Stimulated activated CD8-positive, alpha-beta memory T cell treated with anti-CD3 and anti-CD28 coated beads, Interleukin-7, amount 100 ng/mL, for 48 hours (primary cell): Measurements from ENCODE around the gene SLC12A4.
A peak's percentile ranks its signal among the peaks of the same experiment; 100 is the strongest.
"Not testable (repeated sequence)": the region's sequence is repeated elsewhere in the genome, so short reads cannot be mapped to it uniquely, and the experiment has no call there.

Experiments
- DNase-seq, 2 donors: peaks; one replicate each; pipeline ENCODE4 v3.0.0-alpha.2; 2020; ENCODE audit warnings: low read depth in 1 of 2; ENCODE audit errors: extremely low read depth in 1 of 2

Gene SLC12A4

GRCh38 chr16:67942510-67943255 lies 25.8 kb downstream of the SLC12A4 start:
- DNase-seq: no peak

GRCh38 chr16:67942200-67942509 lies 26.3 kb downstream of the SLC12A4 start:
- no peak for DNase-seq

GRCh38 chr16:67941469-67942199 lies 26.8 kb downstream of the SLC12A4 start:
- DNase-seq: no peak

- no peak for DNase-seq
These were observed 27.9 kb downstream of the SLC12A4 start for GRCh38 chr16:67940446-67941089.

- peak in 1 of 2 donors; percentile 44 for DNase-seq
These were observed 28.7 kb downstream of the SLC12A4 start for GRCh38 chr16:67939507-67940445.

GRCh38 chr16:67937713-67938112 lies 30.7 kb downstream of the SLC12A4 start:
- DNase-seq: not testable (repeated sequence)

- DNase-seq: peak in 1 of 2 donors; percentile 64
These were observed 31.4 kb downstream of the SLC12A4 start for GRCh38 chr16:67936880-67937605.

GRCh38 chr16:67936124-67936879 lies 32.1 kb downstream of the SLC12A4 start, which contains the start of gene PSMB10:
Gene PSMB10 (minus strand): TSS chr16:67936850. CDS start chr16:67936749, 101 bp downstream.
- peak in 1 of 2 donors; percentile 50 for DNase-seq

GRCh38 chr16:67935402-67936123 lies 32.9 kb downstream of the SLC12A4 start:
- peak; percentile 95 to 98 for DNase-seq

- no peak for DNase-seq
These were observed 33.4 kb downstream of the SLC12A4 start for GRCh38 chr16:67935101-67935401.

- DNase-seq: no peak
These were observed 33.9 kb downstream of the SLC12A4 start for GRCh38 chr16:67934306-67935100.

GRCh38 chr16:67933805-67934204 lies 34.6 kb downstream of the SLC12A4 start:
- no peak for DNase-seq

GRCh38 chr16:67932462-67932840 lies 36.0 kb downstream of the SLC12A4 start:
- DNase-seq: no peak

- no peak for DNase-seq
These were observed 36.5 kb downstream of the SLC12A4 start, which contains the start of gene CTRL for GRCh38 chr16:67931712-67932461. Gene CTRL (minus strand): TSS chr16:67931862. CDS start chr16:67931852, 10 bp downstream.

GRCh38 chr16:67930678-67931211 lies 37.7 kb downstream of the SLC12A4 start:
- no peak for DNase-seq

GRCh38 chr16:67930191-67930590 lies 38.2 kb downstream of the SLC12A4 start:
- DNase-seq: no peak
